K562 treated with DMSO at 1 percent for 24 hours (cell line): ENCODE data around the gene UGT1A4. TPM values are rescaled to one million over a fixed set of nuclear protein-coding genes. Genes with fewer than 3 reads are reported as not detected.

Experiments used
- total RNA-seq: library from RNA; unstranded; fragments of 300-600 nt; gene quantifications from 2 replicates; pipeline ENCODE4 v1.2.3, GENCODE V29; 2022; ENCODE audit warnings: low read depth; ENCODE audit not compliant: insufficient read depth

Gene UGT1A4
- not detected in 2 replicates for total RNA-seq

DNA sequence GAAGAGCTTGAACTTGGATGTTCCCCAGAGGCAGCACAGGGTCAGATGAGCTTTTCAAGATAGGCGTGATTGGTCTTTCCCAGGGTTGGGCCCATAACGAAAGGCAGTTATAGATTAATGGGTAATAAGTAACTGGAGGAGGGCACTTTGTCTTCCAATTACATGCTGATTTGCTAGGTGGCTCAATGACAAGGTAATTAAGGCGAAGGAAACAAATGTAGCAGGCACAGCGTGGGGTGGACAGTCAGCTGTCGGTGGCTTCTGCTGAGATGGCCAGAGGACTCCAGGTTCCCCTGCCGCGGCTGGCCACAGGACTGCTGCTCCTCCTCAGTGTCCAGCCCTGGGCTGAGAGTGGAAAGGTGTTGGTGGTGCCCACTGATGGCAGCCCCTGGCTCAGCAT is at the start of gene UGT1A4:
Gene UGT1A4, plus strand, starts transcription at position 185 of the 400 bp plus-strand sequence. Its CDS starts 85 bp downstream, at position 270.

DNA sequence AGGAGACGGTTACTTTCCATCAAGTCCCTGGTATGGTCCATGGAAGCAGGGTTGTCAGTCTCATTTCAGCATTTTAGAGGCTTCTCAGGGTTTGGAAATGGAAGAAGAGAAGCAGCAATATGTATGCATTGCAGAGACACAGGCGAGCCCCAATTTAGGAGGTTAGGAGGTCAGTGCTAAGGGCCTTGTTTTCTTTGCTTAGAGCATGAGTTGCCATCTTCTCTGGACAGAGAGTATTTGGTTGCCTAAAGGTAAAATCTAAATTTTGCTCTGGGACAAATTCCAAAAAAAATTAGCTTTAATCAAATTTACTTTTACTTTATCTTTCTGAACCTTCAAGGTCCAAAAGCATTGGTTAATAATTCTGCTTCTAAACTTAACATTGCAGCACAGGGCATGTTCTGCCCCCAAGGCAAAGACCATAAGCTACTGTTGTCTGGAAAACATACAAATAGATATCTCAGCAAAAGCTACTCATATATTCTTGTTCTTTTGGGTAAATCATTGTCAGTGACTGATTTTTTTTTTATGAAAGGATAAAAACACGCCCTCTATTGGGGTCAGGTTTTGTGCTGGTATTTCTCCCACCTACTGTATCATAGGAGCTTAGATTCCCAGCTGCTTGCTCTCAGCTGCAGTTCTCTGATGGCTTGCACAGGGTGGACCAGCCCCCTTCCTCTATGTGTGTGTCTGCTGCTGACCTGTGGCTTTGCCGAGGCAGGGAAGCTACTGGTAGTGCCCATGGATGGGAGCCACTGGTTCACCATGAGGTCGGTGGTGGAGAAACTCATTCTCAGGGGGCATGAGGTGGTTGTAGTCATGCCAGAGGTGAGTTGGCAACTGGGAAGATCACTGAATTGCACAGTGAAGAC is 47.0 kb upstream of the UGT1A4 start, which contains the start of gene UGT1A9:
Gene UGT1A9, plus strand, starts transcription at position 609 of the 872 bp plus-strand sequence. Its CDS starts 37 bp downstream, at position 646.

DNA sequence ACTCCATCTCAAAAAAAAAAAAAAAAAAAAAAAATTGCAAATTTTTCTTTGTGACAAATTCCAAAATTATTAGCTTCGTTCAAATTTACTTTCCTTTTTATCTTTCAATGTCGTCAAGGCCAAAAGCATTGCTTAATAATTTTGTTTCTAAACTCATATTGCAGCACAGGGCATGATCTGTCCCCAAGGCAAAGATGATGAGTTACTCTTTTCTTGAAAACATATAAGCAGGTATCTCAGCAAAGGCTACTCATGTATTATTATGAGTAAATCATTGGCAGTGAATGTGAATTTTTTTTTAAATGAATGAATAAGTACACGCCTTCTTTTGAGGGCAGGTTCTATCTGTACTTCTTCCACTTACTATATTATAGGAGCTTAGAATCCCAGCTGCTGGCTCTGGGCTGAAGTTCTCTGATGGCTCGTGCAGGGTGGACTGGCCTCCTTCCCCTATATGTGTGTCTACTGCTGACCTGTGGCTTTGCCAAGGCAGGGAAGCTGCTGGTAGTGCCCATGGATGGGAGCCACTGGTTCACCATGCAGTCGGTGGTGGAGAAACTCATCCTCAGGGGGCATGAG is 36.9 kb upstream of the UGT1A4 start, which contains the start of gene UGT1A7:
Gene UGT1A7, plus strand, starts transcription at position 381 of the 579 bp plus-strand sequence. Its CDS starts 37 bp downstream, at position 418.

DNA sequence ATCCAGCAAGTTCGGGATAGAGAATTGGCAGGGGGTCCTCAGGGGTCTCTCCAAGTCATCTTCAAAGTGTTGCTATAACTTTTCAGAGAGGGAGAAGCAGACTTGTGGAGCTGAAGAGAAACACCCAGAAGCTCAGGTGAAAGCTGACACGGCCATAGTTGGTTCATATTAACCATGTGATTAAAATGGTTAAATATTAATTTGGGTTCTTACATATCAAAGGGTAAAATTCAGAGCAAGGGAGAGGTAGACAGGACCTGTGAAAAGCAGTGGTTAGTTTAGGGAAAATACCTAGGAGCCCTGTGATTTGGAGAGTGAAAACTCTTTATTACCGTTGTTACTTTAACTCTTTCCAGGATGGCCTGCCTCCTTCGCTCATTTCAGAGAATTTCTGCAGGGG is 25.9 kb upstream of the UGT1A4 start, which contains the start of gene UGT1A6:
Gene UGT1A6, plus strand, starts transcription at position 243 of the 400 bp plus-strand sequence. Its CDS starts 115 bp downstream, at position 358.

DNA sequence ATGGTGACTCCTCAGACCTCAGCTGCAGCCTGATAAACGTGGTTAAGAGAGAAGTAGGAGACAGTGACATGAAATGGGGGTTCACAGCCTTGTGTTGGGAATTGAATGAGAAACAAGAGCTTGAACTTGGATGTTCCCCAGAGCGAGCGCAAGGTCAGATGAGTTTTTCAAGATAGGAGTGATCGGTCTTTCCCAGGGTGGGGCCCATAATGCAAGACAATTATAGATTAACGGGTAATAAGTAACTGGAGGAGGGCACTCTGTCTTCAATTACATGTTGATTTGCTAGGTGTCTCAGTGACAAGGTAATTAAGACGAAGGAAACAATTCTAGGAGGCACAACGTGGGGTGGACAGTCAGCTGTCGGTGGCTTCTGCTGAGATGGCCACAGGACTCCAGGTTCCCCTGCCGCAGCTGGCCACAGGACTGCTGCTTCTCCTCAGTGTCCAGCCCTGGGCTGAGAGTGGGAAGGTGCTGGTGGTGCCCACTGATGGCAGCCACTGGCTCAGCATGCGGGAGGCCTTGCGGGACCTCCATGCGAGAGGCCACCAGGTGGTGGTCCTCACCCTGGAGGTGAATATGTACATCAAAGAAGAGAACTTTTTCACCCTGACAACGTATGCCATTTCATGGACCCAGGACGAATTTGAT is 5.8 kb upstream of the UGT1A4 start, which contains the start of gene UGT1A5:
Gene UGT1A5, plus strand, starts transcription at position 297 of the 651 bp plus-strand sequence. Its CDS starts 85 bp downstream, at position 382.

DNA sequence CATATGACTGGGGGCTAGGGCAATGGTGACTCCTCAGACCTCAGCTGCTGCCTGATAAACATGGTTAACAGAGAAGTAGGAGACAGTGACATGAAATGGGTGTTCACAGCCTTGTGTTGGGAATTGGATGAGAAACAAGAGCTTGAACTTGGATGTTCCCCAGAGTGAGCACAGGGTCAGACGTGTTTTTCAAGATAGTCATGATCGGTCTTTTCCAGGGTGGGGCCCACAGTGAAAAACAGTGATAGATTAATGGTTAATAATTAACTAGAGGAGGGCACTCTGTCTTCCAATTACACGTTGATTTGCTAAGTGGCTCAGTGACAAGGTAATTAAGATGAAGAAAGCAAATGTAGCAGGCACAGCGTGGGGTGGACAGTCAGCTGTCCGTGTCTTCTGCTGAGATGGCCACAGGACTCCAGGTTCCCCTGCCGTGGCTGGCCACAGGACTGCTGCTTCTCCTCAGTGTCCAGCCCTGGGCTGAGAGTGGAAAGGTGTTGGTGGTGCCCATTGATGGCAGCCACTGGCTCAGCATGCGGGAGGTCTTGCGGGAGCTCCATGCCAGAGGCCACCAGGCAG is 10.3 kb downstream of the UGT1A4 start, which contains the start of gene UGT1A3:
Gene UGT1A3, plus strand, starts transcription at position 320 of the 579 bp plus-strand sequence. Its CDS starts 85 bp downstream, at position 405.

DNA sequence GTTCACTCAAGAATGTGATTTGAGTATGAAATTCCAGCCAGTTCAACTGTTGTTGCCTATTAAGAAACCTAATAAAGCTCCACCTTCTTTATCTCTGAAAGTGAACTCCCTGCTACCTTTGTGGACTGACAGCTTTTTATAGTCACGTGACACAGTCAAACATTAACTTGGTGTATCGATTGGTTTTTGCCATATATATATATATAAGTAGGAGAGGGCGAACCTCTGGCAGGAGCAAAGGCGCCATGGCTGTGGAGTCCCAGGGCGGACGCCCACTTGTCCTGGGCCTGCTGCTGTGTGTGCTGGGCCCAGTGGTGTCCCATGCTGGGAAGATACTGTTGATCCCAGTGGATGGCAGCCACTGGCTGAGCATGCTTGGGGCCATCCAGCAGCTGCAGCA is 41.5 kb downstream of the UGT1A4 start, which contains the start of gene UGT1A1:
Gene UGT1A1, plus strand, starts transcription at position 228 of the 400 bp plus-strand sequence. Its CDS starts 18 bp downstream, at position 246.

DNA sequence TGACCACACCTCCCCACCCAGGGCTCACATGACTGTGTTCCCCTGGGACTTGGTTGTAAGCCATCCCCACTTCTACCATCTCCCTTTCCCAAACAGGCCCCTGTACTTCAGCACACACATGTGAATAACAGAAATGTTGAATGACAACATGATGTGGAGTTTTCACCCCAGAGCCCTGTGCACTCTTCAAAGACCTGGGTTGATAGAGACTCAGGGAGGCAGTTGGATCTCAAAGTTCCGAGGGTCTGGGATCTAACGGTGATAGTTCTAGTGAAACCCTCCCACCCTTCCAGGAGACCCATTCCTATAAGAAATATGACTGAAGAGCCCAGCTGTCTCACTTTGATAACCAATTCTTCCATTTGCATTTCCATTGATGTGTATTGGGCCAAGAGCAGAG is 59.5 kb downstream of the UGT1A4 start, which contains the start of gene MROH2A:
Gene MROH2A, plus strand, starts transcription at position 301 of the 400 bp plus-strand sequence. CDS start 1,029 bp downstream, outside the sequence.

Other genes starting within 250 kb of the UGT1A4 start
- 13.7 and 17.3 TPM in 2 replicates for gene USP40, start 152.0 kb upstream of the UGT1A4 start, total RNA-seq
- gene UGT1A8, start 101.1 kb upstream of the UGT1A4 start, total RNA-seq: not detected in 2 replicates
- gene UGT1A10, start 82.3 kb upstream of the UGT1A4 start, total RNA-seq: not detected in 2 replicates
- gene UGT1A9, start 46.8 kb upstream of the UGT1A4 start, total RNA-seq: not detected in 2 replicates
- gene UGT1A7, start 36.8 kb upstream of the UGT1A4 start, total RNA-seq: not detected in 2 replicates
- not detected in 2 replicates for gene UGT1A6, start 25.8 kb upstream of the UGT1A4 start, total RNA-seq
- not detected in 2 replicates for gene UGT1A5, start 5.8 kb upstream of the UGT1A4 start, total RNA-seq
- gene UGT1A3, start 10.3 kb downstream of the UGT1A4 start, total RNA-seq: not detected in 2 replicates
- gene UGT1A1, start 41.5 kb downstream of the UGT1A4 start, total RNA-seq: not detected in 2 replicates
- not detected in 2 replicates for gene MROH2A, start 59.6 kb downstream of the UGT1A4 start, total RNA-seq
- 24.2 and 24.7 TPM in 2 replicates for gene HJURP, start 135.8 kb downstream of the UGT1A4 start, total RNA-seq
- not detected in 2 replicates for gene TRPM8, start 198.6 kb downstream of the UGT1A4 start, total RNA-seq